Measurements from ENCODE around the gene TBC1D9B. TPM values are rescaled to one million over a fixed set of nuclear protein-coding genes. Genes with fewer than 3 reads are reported as not detected.

Gene TBC1D9B
- total and polyA plus RNA-seq, 9 of the 15 experiments (the other 6 are each of a cell fraction or from before 2014, with no cell fraction given): 2.9 to 59.1 (median 33.5) TPM

GRCh38 chr5:179828756-179829421 is 78.8 kb downstream of the TBC1D9B start:
- no peak for DNase-seq (ENCODE audit: extremely low read depth in 1 of 4, low spot score in 3 of 4)
- peaks cover 10% of the 10 kb centered on the region for H3K79me2 ChIP-seq (ENCODE audit: control insufficient read depth, insufficient read depth, low read length)
- H3K9me3 ChIP-seq (replicated peaks; ENCODE audit: control insufficient read depth, insufficient read depth, low read depth, low read length): no peaks in the 10 kb centered on the region
- H3K4me2 ChIP-seq (ENCODE audit: insufficient read depth, low read length): no peak overlapping the region
- no TSS peak for BruUV-seq (replicated peaks)
- ChIA-PET CTCF (ENCODE audit: low intra/inter-chr PET ratio) (no interaction called here), POLR2A (interaction anchor here (0.5 to 3.9 kb wide), 5 partner anchors 9 to 148 kb away, joined by 3 to 15 read pairs (median 3); partner anchors contain the start of genes CBY3 and SQSTM1)
- H3K4me1 ChIP-seq (replicated peaks in 1 of 2; ENCODE audit: control insufficient read depth in 2 of 2, insufficient read depth in 2 of 2, low read length in 2 of 2): peaks cover 0 to 12% of the 10 kb centered on the region in 2 experiments; a peak in 1 of 5 replicates
- in situ Hi-C loops (cut with MboI): no loop called here
- peaks cover 5% of the 10 kb centered on the region for H4K20me1 ChIP-seq (replicated peaks; ENCODE audit: control insufficient read depth, insufficient read depth, low read length)
- H3K27ac ChIP-seq (ENCODE audit: extremely low read depth, low read depth, low read length): no peak overlapping the region
- 96% methylated on average over 3 of the region's 3 CpGs for WGBS (ENCODE audit: insufficient coverage, low coverage, missing lambda C conversion rate)
- H3K9me1 ChIP-seq (ENCODE audit: control insufficient read depth, insufficient read depth, low read length): peaks cover 6% of the 10 kb centered on the region
- H3K36me3 ChIP-seq (ENCODE audit: control insufficient read depth, insufficient read depth, low read length): peaks cover 96% of the 10 kb centered on the region
- H3K27me3 ChIP-seq (ENCODE audit: control insufficient read depth in 2 of 2, insufficient read depth in 2 of 2, low read length in 2 of 2): no peaks in the 10 kb centered on the region
- H3K9ac ChIP-seq (ENCODE audit: insufficient read depth in 1 of 2, low read depth in 2 of 2, low read length in 2 of 2): no peak overlapping the region
- no peak overlapping the region for H2AFZ ChIP-seq (ENCODE audit: low read depth, low read length)
- intact Hi-C loops (cut with micrococcal nuclease): no loop called here
- H3K4me3 ChIP-seq: no peak overlapping the region
- no peak for FAIRE-seq
- no peak for ATAC-seq
- TF ChIP-seq SMAD3 (CRISPR knock-in tag; conservative IDR thresholded peaks at IDR 0.05) (no peak), RBFOX2 (IDR thresholded peaks at IDR 0.05; ENCODE audit: low read depth, low read length) (peak; percentile 37; the same call in 1 of the 2 replicates), CEBPG (CRISPR knock-in tag; IDR thresholded peaks at IDR 0.05) (no peak), CEBPG (tag; conservative IDR thresholded peaks at IDR 0.05 in 1 of 2, IDR thresholded peaks at IDR 0.05 in 1 of 2) (no peak), ZNF639 (CRISPR knock-in tag; conservative IDR thresholded peaks at IDR 0.05 in 1 of 2, IDR thresholded peaks at IDR 0.05 in 1 of 2) (no peak), CUX1 (CRISPR knock-in tag; IDR thresholded peaks at IDR 0.05) (no peak), GTF2E2 (tag; IDR thresholded peaks at IDR 0.05) (no peak), POLR2G (IDR thresholded peaks at IDR 0.05; ENCODE audit: low read depth, low read length) (peak; percentile 36; the same call in 1 of the 2 replicates)
- TF ChIP-seq, protein P1, sequence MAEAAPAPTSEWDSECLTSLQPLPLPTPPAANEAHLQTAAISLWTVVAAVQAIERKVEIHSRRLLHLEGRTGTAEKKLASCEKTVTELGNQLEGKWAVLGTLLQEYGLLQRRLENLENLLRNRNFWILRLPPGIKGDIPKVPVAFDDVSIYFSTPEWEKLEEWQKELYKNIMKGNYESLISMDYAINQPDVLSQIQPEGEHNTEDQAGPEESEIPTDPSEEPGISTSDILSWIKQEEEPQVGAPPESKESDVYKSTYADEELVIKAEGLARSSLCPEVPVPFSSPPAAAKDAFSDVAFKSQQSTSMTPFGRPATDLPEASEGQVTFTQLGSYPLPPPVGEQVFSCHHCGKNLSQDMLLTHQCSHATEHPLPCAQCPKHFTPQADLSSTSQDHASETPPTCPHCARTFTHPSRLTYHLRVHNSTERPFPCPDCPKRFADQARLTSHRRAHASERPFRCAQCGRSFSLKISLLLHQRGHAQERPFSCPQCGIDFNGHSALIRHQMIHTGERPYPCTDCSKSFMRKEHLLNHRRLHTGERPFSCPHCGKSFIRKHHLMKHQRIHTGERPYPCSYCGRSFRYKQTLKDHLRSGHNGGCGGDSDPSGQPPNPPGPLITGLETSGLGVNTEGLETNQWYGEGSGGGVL (CRISPR knock-in tag; IDR thresholded peaks at IDR 0.05): no peak

Data from K562 (cell line).